Measurements from ENCODE around the gene TSC1. TPM values are rescaled to one million over a fixed set of nuclear protein-coding genes. Genes with fewer than 3 reads are reported as not detected.

TSC1 gene
- total RNA-seq, 4 donors from 2014 or later = 48.4 to 206 (median 92.3) TPM

- no peak for DNase-seq
- intact Hi-C loops (cut with DNase I; ENCODE audit: low total_unique reads) (no loop called here), in situ Hi-C loops (cut with MboI; ENCODE audit: low pct_ligation_motif_present in 1 of 4, low pct_unique_long_range_greater_than_20kb in 1 of 4, low sequenced_read_pairs in 3 of 4) (no loop called here)
- no peaks in the 10 kb centered on the region for H3K36me3 ChIP-seq
- no peak overlapping the region for H3K4me3 ChIP-seq
- 40 to 79% methylated on average over 1 to 14 of the region's 14 CpGs for WGBS, 2 donors (ENCODE audit: low coverage in 1 of 2)
- TF ChIP-seq POLR2A (IDR thresholded peaks at IDR 0.05) (no peak), POLR2AphosphoS5 (IDR thresholded peaks at IDR 0.05) (no peak), CTCF (IDR thresholded peaks at IDR 0.05) (no peak), EP300 (IDR thresholded peaks at IDR 0.05; ENCODE audit: low read depth) (no peak)
- no peaks in the 10 kb centered on the region for H3K4me1 ChIP-seq
- no peaks in the 10 kb centered on the region for H3K9me3 ChIP-seq
- peaks cover 75% of the 10 kb centered on the region for H3K27me3 ChIP-seq
- no peak overlapping the region for H3K27ac ChIP-seq
Observed at GRCh38 chr9:132988244-132989013, 44.0 kb upstream of the TSC1 start.

DNA sequence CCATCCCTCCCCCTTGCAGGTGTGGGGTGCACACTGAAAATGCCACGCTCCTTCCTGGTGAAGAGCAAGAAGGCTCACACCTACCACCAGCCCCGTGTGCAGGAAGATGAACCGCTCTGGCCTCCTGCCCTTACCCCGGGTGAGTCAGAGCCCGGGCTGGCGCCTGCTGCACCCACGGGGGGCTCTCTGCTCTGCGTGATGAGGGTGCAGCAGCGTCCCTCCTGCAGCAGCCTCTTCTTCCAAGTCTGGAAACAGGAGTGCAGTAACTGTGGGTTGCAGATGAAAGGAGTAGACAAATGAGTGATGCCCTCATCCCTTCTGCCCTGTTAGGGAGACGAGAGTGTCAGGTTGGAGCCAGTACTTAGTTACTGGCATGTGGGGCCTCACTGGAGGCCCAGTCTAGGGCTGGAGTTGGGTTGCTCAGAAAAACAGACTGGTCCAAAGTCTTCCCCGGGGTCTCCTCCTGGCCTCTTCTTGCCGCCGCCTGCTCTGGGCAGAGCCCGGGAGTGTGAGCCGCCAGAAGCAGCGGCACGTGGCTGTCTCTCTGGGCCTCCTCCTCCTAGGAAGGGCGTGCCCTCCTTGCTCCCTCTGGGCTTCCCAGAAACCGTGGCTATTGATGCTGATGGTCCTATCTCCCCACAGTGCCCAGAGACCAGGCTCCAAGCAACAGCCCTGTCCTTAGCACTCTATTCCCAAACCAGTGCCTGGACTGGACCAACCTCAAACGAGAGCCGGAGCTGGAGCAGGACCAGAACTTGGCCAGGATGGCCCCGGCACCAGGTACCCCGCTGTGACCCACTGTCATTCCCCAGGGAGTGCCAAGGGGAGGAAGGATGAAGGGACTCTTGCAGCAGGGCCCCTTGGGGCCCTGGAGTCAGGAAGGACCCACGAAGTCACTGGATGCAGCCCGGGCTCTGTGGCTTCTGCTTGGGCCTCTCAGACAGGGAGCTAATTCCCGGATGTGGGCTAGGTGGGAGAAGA is 42.5 kb upstream of the TSC1 start:
- H3K36me3 ChIP-seq = no peaks in the 10 kb centered on the region
- DNase-seq = no peak
- intact Hi-C loops (cut with DNase I; ENCODE audit: low total_unique reads) (no loop called here), in situ Hi-C loops (cut with MboI; ENCODE audit: low pct_ligation_motif_present in 1 of 4, low pct_unique_long_range_greater_than_20kb in 1 of 4, low sequenced_read_pairs in 3 of 4) (no loop called here)
- TF ChIP-seq POLR2A (IDR thresholded peaks at IDR 0.05) (no peak), CTCF (IDR thresholded peaks at IDR 0.05) (no peak), POLR2AphosphoS5 (IDR thresholded peaks at IDR 0.05) (no peak), EP300 (IDR thresholded peaks at IDR 0.05; ENCODE audit: low read depth) (no peak)
- H3K27ac ChIP-seq = no peak overlapping the region
- peaks cover 0 to 8% (median 1%) of the 10 kb centered on the region in 4 donors for H3K4me1 ChIP-seq
- H3K4me3 ChIP-seq = no peak overlapping the region
- no peaks in the 10 kb centered on the region for H3K9me3 ChIP-seq
- H3K27me3 ChIP-seq = peaks cover 70% of the 10 kb centered on the region
- 41% methylated on average over 26 of the region's 26 CpGs; no CpG with 5 or more reads in 1 of the 2 donors for WGBS, 2 donors (ENCODE audit: low coverage in 1 of 2)

GRCh38 chr9:132986114-132986513 is 41.7 kb upstream of the TSC1 start:
- Histone ChIP-seq H3K36me3 (no peaks in the 10 kb centered on the region), H3K9me3 (no peaks in the 10 kb centered on the region), H3K27me3 (peaks cover 71% of the 10 kb centered on the region), H3K4me1 (peaks cover 0 to 8% (median 1%) of the 10 kb centered on the region in 4 donors), H3K4me3 (no peak overlapping the region), H3K27ac (no peak overlapping the region)
- intact Hi-C loops (cut with DNase I; ENCODE audit: low total_unique reads) = no loop called here
- DNase-seq = no peak
- 68 to 100% methylated on average over 2 to 13 of the region's 13 CpGs for WGBS, 2 donors (ENCODE audit: low coverage in 1 of 2)
- in situ Hi-C loops (cut with MboI; ENCODE audit: low pct_ligation_motif_present in 1 of 4, low pct_unique_long_range_greater_than_20kb in 1 of 4, low sequenced_read_pairs in 3 of 4) = no loop called here
- no peak for TF ChIP-seq CTCF (IDR thresholded peaks at IDR 0.05)
- TF ChIP-seq POLR2A (IDR thresholded peaks at IDR 0.05) = no peak
- no peak for TF ChIP-seq EP300 (IDR thresholded peaks at IDR 0.05; ENCODE audit: low read depth)
- TF ChIP-seq POLR2AphosphoS5 (IDR thresholded peaks at IDR 0.05) = no peak

GRCh38 chr9:132985489-132985888 is 41.1 kb upstream of the TSC1 start:
- Histone ChIP-seq H3K36me3 (no peaks in the 10 kb centered on the region), H3K4me3 (no peak overlapping the region), H3K27ac (no peak overlapping the region), H3K9me3 (no peaks in the 10 kb centered on the region), H3K27me3 (peaks cover 72% of the 10 kb centered on the region), H3K4me1 (peaks cover 0 to 8% (median 1%) of the 10 kb centered on the region in 4 donors)
- 68% methylated on average over 8 of the region's 8 CpGs; no CpG with 5 or more reads in 1 of the 2 donors for WGBS, 2 donors (ENCODE audit: low coverage in 1 of 2)
- TF ChIP-seq POLR2AphosphoS5 (IDR thresholded peaks at IDR 0.05) = no peak
- TF ChIP-seq CTCF (IDR thresholded peaks at IDR 0.05) = no peak
- TF ChIP-seq EP300 (IDR thresholded peaks at IDR 0.05; ENCODE audit: low read depth) = no peak
- no peak for TF ChIP-seq POLR2A (IDR thresholded peaks at IDR 0.05)
- intact Hi-C loops (cut with DNase I; ENCODE audit: low total_unique reads) = no loop called here
- no peak for DNase-seq
- in situ Hi-C loops (cut with MboI; ENCODE audit: low pct_ligation_motif_present in 1 of 4, low pct_unique_long_range_greater_than_20kb in 1 of 4, low sequenced_read_pairs in 3 of 4) = no loop called here

Data from transverse colon (tissue), 4 donors.